Mesodermal cell (in vitro differentiated cells): ENCODE measurements around the gene CPED1.

Source experiments
- H3K27ac ChIP-seq: 2 replicates; pipeline ENCODE4 v1.7.0; 2013; ENCODE audit warnings: mild to moderate bottlenecking, low read depth, low read length, moderate library complexity; ENCODE audit not compliant: severe bottlenecking
- H3K36me3 ChIP-seq: 2 replicates; pipeline ENCODE4 v1.7.1; 2013; ENCODE audit warnings: mild to moderate bottlenecking, low read length, moderate library complexity; ENCODE audit not compliant: control insufficient read depth, insufficient read depth
- H3K4me1 ChIP-seq: one replicate; pipeline ENCODE4 v1.7.1; 2013; ENCODE audit warnings: mild to moderate bottlenecking, low read length; ENCODE audit not compliant: insufficient read depth, control insufficient read depth, poor library complexity, severe bottlenecking
- H3K4me3 ChIP-seq: 2 replicates; pipeline ENCODE4 v1.7.0; 2013; ENCODE audit warnings: low read length, control low read depth, mild to moderate bottlenecking; ENCODE audit not compliant: insufficient read depth, poor library complexity, severe bottlenecking; ENCODE audit errors: extremely low read depth
- H3K9me3 ChIP-seq: 2 replicates; pipeline ENCODE4 v1.7.1; 2013; ENCODE audit warnings: mild to moderate bottlenecking, low read length, moderate library complexity; ENCODE audit not compliant: control insufficient read depth
- WGBS, 2 experiments: methylation state at CpG; one replicate each; pipeline ENCODE4 v1.1.5; 2013; ENCODE audit warnings: missing lambda C conversion rate in 2 of 2; ENCODE audit not compliant: insufficient coverage in 2 of 2; 5-methylcytosine and 5-hydroxymethylcytosine counted together

The CPED1 gene

GRCh38 chr7:121020249-121020988 is 31.9 kb downstream of the CPED1 start:
- H3K36me3 ChIP-seq, result no peaks in the 10 kb centered on the region
- WGBS, 2 experiments, result no CpG with 5 or more reads among the region's 1 CpG
- H3K9me3 ChIP-seq, result peaks cover under 1% of the 10 kb centered on the region
- no peak overlapping the region for H3K4me3 ChIP-seq
- peaks cover 23% of the 10 kb centered on the region for H3K4me1 ChIP-seq
- no peak overlapping the region for H3K27ac ChIP-seq

GRCh38 chr7:121020989-121021969 is 32.8 kb downstream of the CPED1 start:
- H3K9me3 ChIP-seq, result peaks cover 9% of the 10 kb centered on the region
- no peaks in the 10 kb centered on the region for H3K36me3 ChIP-seq
- WGBS, 2 experiments, result 94 to 100% methylated on average over 1 to 3 of the region's 5 CpGs
- H3K4me1 ChIP-seq, result peaks cover 23% of the 10 kb centered on the region
- H3K27ac ChIP-seq, result no peak overlapping the region
- no peak overlapping the region for H3K4me3 ChIP-seq

GRCh38 chr7:121023194-121023593 is 34.7 kb downstream of the CPED1 start:
- peak overlapping the region; percentile 55 for H3K27ac ChIP-seq

GRCh38 chr7:121023683-121024511 is 35.4 kb downstream of the CPED1 start:
- no peak overlapping the region for H3K4me3 ChIP-seq
- H3K4me1 ChIP-seq, result peaks cover 29% of the 10 kb centered on the region
- 90% methylated on average over 6 to 8 of the region's 8 CpGs for WGBS, 2 experiments
- peaks cover 11% of the 10 kb centered on the region for H3K9me3 ChIP-seq
- no peaks in the 10 kb centered on the region for H3K36me3 ChIP-seq
- peak overlapping the region; percentile 65 for H3K27ac ChIP-seq

More at GRCh38 chr7:121023194-121023593, 34.7 kb downstream of the CPED1 start:
- H3K4me3 ChIP-seq, result no peak overlapping the region
- H3K36me3 ChIP-seq, result no peaks in the 10 kb centered on the region
- H3K4me1 ChIP-seq, result peaks cover 25% of the 10 kb centered on the region
- H3K9me3 ChIP-seq, result peaks cover 11% of the 10 kb centered on the region

- H3K9me3 ChIP-seq, result peaks cover 11% of the 10 kb centered on the region
- no peak overlapping the region for H3K4me3 ChIP-seq
- peaks cover 23% of the 10 kb centered on the region for H3K4me1 ChIP-seq
- 82 to 100% methylated on average over 1 to 2 of the region's 5 CpGs for WGBS, 2 experiments
- peak overlapping the region; percentile 65 for H3K27ac ChIP-seq
- H3K36me3 ChIP-seq, result no peaks in the 10 kb centered on the region
Observed at GRCh38 chr7:121024611-121025010, 36.1 kb downstream of the CPED1 start.

- Histone ChIP-seq H3K9me3 (peaks cover 11% of the 10 kb centered on the region), H3K4me3 (no peak overlapping the region), H3K27ac (no peak overlapping the region), H3K36me3 (no peaks in the 10 kb centered on the region), H3K4me1 (peaks cover 19% of the 10 kb centered on the region)
- no CpG with 5 or more reads among the region's 1 CpG for WGBS, 2 experiments
Observed at GRCh38 chr7:121026159-121026558, 37.6 kb downstream of the CPED1 start.

GRCh38 chr7:121026577-121027111 is 38.1 kb downstream of the CPED1 start:
- Histone ChIP-seq H3K27ac (no peak overlapping the region), H3K36me3 (no peaks in the 10 kb centered on the region), H3K4me3 (no peak overlapping the region), H3K4me1 (peaks cover 19% of the 10 kb centered on the region), H3K9me3 (peaks cover 11% of the 10 kb centered on the region)
- WGBS, 2 experiments, result 94% methylated on average over 2 of the region's 3 CpGs; no CpG with 5 or more reads in 1 of the 2 experiments

- H3K4me3 ChIP-seq, result no peak overlapping the region
- H3K9me3 ChIP-seq, result peaks cover 11% of the 10 kb centered on the region
- H3K4me1 ChIP-seq, result peaks cover 23% of the 10 kb centered on the region
- WGBS, 2 experiments, result 83% methylated on average over 3 of the region's 10 CpGs; no CpG with 5 or more reads in 1 of the 2 experiments
- no peaks in the 10 kb centered on the region for H3K36me3 ChIP-seq
- peak overlapping the region; percentile 92 for H3K27ac ChIP-seq
Observed at GRCh38 chr7:121027761-121028669, 39.5 kb downstream of the CPED1 start.

- WGBS, 2 experiments, result 100% methylated on average over 1 of the region's 1 CpG
- Histone ChIP-seq H3K27ac (no peak overlapping the region), H3K4me3 (no peak overlapping the region), H3K36me3 (no peaks in the 10 kb centered on the region), H3K9me3 (peaks cover 11% of the 10 kb centered on the region), H3K4me1 (peaks cover 17% of the 10 kb centered on the region)
Observed at GRCh38 chr7:121029302-121029701, 40.8 kb downstream of the CPED1 start.
